Peyer's patch (tissue), 4 donors: ENCODE data around the gene TBRG4.

Source experiments
- POLR2A ChIP-seq, 2 donors: fragments of 450-650 bp; IDR thresholded peaks; one replicate each; pipeline ENCODE4 v1.5.1; 2017; ENCODE audit warnings: antibody characterized with exemption in 2 of 2, mild to moderate bottlenecking in 2 of 2, moderate library complexity in 2 of 2
- TF ChIP-seq, protein P1 (sequence below), 6 experiments: fragments of 450-650 bp in 4 of 6; fragments of 200-600 bp in 2 of 6; sonication (generic) in 1 of 6; IDR thresholded peaks; one replicate each; pipeline ENCODE4 v1.5.1; 2017 to 2019; ENCODE audit warnings: antibody characterized with exemption in 6 of 6, mild to moderate bottlenecking in 3 of 6, moderate library complexity in 1 of 6

DNA sequence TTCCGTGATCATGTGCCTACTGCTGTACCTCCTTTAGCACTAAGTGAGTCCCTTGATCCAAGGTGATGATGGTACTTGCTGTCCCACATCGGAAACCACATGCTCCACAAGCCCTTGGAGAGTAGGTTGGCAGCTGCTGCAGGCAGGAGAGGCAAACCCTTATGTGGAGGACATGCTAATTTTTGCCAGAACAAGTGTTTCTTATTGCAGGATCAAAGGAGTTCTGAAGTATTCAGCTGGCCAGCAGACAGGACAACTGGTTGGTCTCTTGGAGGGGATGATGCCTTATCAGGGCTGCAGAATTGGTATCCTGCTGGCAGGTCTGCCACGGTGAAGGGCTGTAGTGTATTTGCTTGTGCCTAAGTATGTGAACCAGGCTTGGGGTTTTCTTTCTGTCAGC is 59.5 kb downstream of the TBRG4 start:
- TF ChIP-seq, protein P1, sequence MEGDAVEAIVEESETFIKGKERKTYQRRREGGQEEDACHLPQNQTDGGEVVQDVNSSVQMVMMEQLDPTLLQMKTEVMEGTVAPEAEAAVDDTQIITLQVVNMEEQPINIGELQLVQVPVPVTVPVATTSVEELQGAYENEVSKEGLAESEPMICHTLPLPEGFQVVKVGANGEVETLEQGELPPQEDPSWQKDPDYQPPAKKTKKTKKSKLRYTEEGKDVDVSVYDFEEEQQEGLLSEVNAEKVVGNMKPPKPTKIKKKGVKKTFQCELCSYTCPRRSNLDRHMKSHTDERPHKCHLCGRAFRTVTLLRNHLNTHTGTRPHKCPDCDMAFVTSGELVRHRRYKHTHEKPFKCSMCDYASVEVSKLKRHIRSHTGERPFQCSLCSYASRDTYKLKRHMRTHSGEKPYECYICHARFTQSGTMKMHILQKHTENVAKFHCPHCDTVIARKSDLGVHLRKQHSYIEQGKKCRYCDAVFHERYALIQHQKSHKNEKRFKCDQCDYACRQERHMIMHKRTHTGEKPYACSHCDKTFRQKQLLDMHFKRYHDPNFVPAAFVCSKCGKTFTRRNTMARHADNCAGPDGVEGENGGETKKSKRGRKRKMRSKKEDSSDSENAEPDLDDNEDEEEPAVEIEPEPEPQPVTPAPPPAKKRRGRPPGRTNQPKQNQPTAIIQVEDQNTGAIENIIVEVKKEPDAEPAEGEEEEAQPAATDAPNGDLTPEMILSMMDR (IDR thresholded peaks at IDR 0.05): no peak
- TF ChIP-seq POLR2A (IDR thresholded peaks at IDR 0.05): no peak
